Erythroblast (primary cell): ENCODE data around the gene SFXN5.

Experiments
- DNase-seq, 2 experiments: peaks; one replicate each; lab custom pipeline; 2025; lab: John Stamatoyannopoulos, UW
- GATA1 ChIP-seq: IDR thresholded peaks from 2 replicates; pipeline ENCODE4 v1.6.1; 2011; ENCODE audit warnings: low read depth, mild to moderate bottlenecking, control low read depth, low read length, moderate library complexity
- POLR2A ChIP-seq: IDR thresholded peaks from 2 replicates; pipeline ENCODE4 v1.6.1; 2011; ENCODE audit warnings: mild to moderate bottlenecking, low read length

The SFXN5 gene

GRCh38 chr2:72998724-72999123 lies 72.8 kb downstream of the SFXN5 start:
- TF ChIP-seq POLR2A (no peak), GATA1 (no peak)
- DNase-seq, result no peak

- no peak for DNase-seq
- TF ChIP-seq POLR2A (no peak), GATA1 (no peak)
Measured at GRCh38 chr2:72998234-72998651, 73.3 kb downstream of the SFXN5 start.

GRCh38 chr2:72996117-72996502 lies 75.4 kb downstream of the SFXN5 start:
- no peak for DNase-seq
- TF ChIP-seq POLR2A (no peak), GATA1 (no peak)

GRCh38 chr2:72995430-72996116 lies 75.9 kb downstream of the SFXN5 start:
- no peak for DNase-seq
- TF ChIP-seq POLR2A (no peak), GATA1 (no peak)

GRCh38 chr2:72994991-72995380 lies 76.5 kb downstream of the SFXN5 start:
- DNase-seq, result no peak
- TF ChIP-seq POLR2A (no peak), GATA1 (no peak)

- DNase-seq, result no peak
- TF ChIP-seq GATA1 (no peak), POLR2A (no peak)
Measured at GRCh38 chr2:72994282-72994990, 77.1 kb downstream of the SFXN5 start.

- TF ChIP-seq GATA1 (no peak), POLR2A (no peak)
- DNase-seq, result no peak
Measured at GRCh38 chr2:72993933-72994280, 77.6 kb downstream of the SFXN5 start.

- peak; percentile 51 to 76 for DNase-seq
- TF ChIP-seq POLR2A (no peak), GATA1 (no peak)
Measured at GRCh38 chr2:72993147-72993932, 78.2 kb downstream of the SFXN5 start.

- TF ChIP-seq GATA1 (no peak), POLR2A (no peak)
- DNase-seq, result no peak
Measured at GRCh38 chr2:72992734-72993102, 78.8 kb downstream of the SFXN5 start.

- no peak for TF ChIP-seq GATA1
- TF ChIP-seq POLR2A, result no peak
- DNase-seq, result no peak
Measured at GRCh38 chr2:72991980-72992733, 79.4 kb downstream of the SFXN5 start.

GRCh38 chr2:72991439-72991725 lies 80.1 kb downstream of the SFXN5 start:
- DNase-seq, result no peak
- no peak for TF ChIP-seq GATA1
- TF ChIP-seq POLR2A, result no peak

GRCh38 chr2:72990695-72991438 lies 80.6 kb downstream of the SFXN5 start:
- TF ChIP-seq GATA1, result no peak
- TF ChIP-seq POLR2A, result no peak
- no peak for DNase-seq

GRCh38 chr2:72989770-72990556 lies 81.5 kb downstream of the SFXN5 start:
- no peak for TF ChIP-seq GATA1
- no peak for TF ChIP-seq POLR2A
- no peak for DNase-seq
